Neuronal stem cell (in vitro differentiated cells): ENCODE results near the gene CDC16.

ENCODE experiments used
- DNase-seq: peaks from one replicate; pipeline ENCODE4 v3.0.0-alpha.2; 2013; ENCODE audit warnings: low spot score
- H2AFZ ChIP-seq: one replicate; pipeline ENCODE4 v1.6.1; 2013; ENCODE audit warnings: mild to moderate bottlenecking, low read length, inconsistent platforms
- H2AK5ac ChIP-seq: 2 replicates; pipeline ENCODE4 v1.6.1; 2013; ENCODE audit warnings: low read depth, mild to moderate bottlenecking, inconsistent platforms, low read length, moderate library complexity, mixed read lengths
- H2BK120ac ChIP-seq: 2 replicates; pipeline ENCODE4 v1.6.1; 2013; ENCODE audit warnings: low read depth, mild to moderate bottlenecking, inconsistent platforms, low read length, moderate library complexity, mixed read lengths
- H2BK12ac ChIP-seq: one replicate; pipeline ENCODE4 v1.6.1; 2013; ENCODE audit warnings: low read length, inconsistent platforms
- H2BK15ac ChIP-seq: 2 replicates; pipeline ENCODE4 v1.6.1; 2013; ENCODE audit warnings: mild to moderate bottlenecking, low read length, inconsistent platforms, mixed read lengths
- H2BK5ac ChIP-seq: one replicate; pipeline ENCODE4 v1.6.1; 2013; ENCODE audit warnings: inconsistent platforms, mild to moderate bottlenecking, low read length, moderate library complexity
- H3K14ac ChIP-seq: one replicate; pipeline ENCODE4 v1.6.1; 2013; ENCODE audit warnings: low read length, inconsistent platforms
- H3K18ac ChIP-seq: 2 replicates; pipeline ENCODE4 v1.6.1; 2013; ENCODE audit warnings: low read length, inconsistent platforms
- H3K23ac ChIP-seq: 2 replicates; pipeline ENCODE4 v1.6.1; 2013; ENCODE audit warnings: low read depth, mild to moderate bottlenecking, mixed read lengths, low read length, inconsistent platforms; ENCODE audit not compliant: poor library complexity
- H3K27ac ChIP-seq: replicated peaks from 3 replicates; pipeline ENCODE4 v1.5.1; 2013; ENCODE audit warnings: low read length, inconsistent platforms
- H3K27me3 ChIP-seq, 3 experiments: 2 replicates each; pipeline ENCODE4 v1.6.1; 2013; ENCODE audit warnings: low read length in 3 of 3, mild to moderate bottlenecking in 2 of 3, inconsistent platforms in 1 of 3, low read depth in 1 of 3, mixed read lengths in 1 of 3, moderate library complexity in 1 of 3; ENCODE audit not compliant: control insufficient read depth in 3 of 3, insufficient read depth in 3 of 3
- H3K36me3 ChIP-seq, 2 donors: replicated peaks in 1 of 2; 2 replicates each; pipeline ENCODE4 v1.6.1; 2013; ENCODE audit warnings: low read length in 2 of 2; ENCODE audit not compliant: control insufficient read depth in 2 of 2, insufficient read depth in 2 of 2
- H3K4ac ChIP-seq: 2 replicates; pipeline ENCODE4 v1.6.1; 2013; ENCODE audit warnings: inconsistent platforms, mild to moderate bottlenecking, low read length, moderate library complexity
- H3K4me1 ChIP-seq, 2 donors: 1 replicate in 1 of 2; 2 replicates in 1 of 2; pipeline ENCODE4 v1.6.1; 2013; ENCODE audit warnings: low read length in 2 of 2, low read depth in 1 of 2; ENCODE audit not compliant: control insufficient read depth in 2 of 2, insufficient read depth in 1 of 2
- H3K4me2 ChIP-seq: one replicate; pipeline ENCODE4 v1.6.1; 2013; ENCODE audit warnings: mild to moderate bottlenecking, low read length, inconsistent platforms; ENCODE audit not compliant: insufficient read depth, poor library complexity, severe bottlenecking
- H3K4me3 ChIP-seq, 2 donors: 2 replicates each; pipeline ENCODE4 v1.5.1; 2013; ENCODE audit warnings: low read length in 2 of 2, mild to moderate bottlenecking in 2 of 2, inconsistent platforms in 1 of 2, moderate library complexity in 1 of 2
- H3K79me1 ChIP-seq: one replicate; pipeline ENCODE4 v1.6.1; 2013; ENCODE audit warnings: low read depth, mild to moderate bottlenecking, inconsistent platforms, low read length, moderate library complexity
- H3K9ac ChIP-seq: one replicate; pipeline ENCODE4 v1.6.1; 2013; ENCODE audit warnings: mild to moderate bottlenecking, low read depth, low read length, inconsistent platforms; ENCODE audit not compliant: poor library complexity
- H3K9me3 ChIP-seq, 2 donors: replicated peaks in 1 of 2; 2 replicates each; pipeline versions ENCODE3 to v1.6.1; 2013; ENCODE audit warnings: low read length in 2 of 2, mild to moderate bottlenecking in 2 of 2, inconsistent platforms in 1 of 2, low read depth in 1 of 2, mixed read lengths in 1 of 2, moderate library complexity in 1 of 2; ENCODE audit not compliant: control insufficient read depth in 2 of 2, insufficient read depth in 1 of 2
- H4K8ac ChIP-seq: one replicate; pipeline ENCODE4 v1.6.1; 2013; ENCODE audit warnings: low read depth, mild to moderate bottlenecking, inconsistent platforms, low read length, moderate library complexity
- H4K91ac ChIP-seq: one replicate; pipeline ENCODE4 v1.6.1; 2013; ENCODE audit warnings: low read length, low read depth, mild to moderate bottlenecking, inconsistent platforms; ENCODE audit not compliant: poor library complexity
- WGBS, 2 donors: extraction: QIAGEN DNeasy Blood & Tissue Kit; methylation state at CpG; one replicate each; pipeline ENCODE4 v1.1.7; 2013; ENCODE audit warnings: missing lambda C conversion rate in 2 of 2, mixed read lengths in 1 of 2; ENCODE audit not compliant: insufficient read length in 2 of 2, insufficient replicate concordance in 1 of 2; ENCODE audit errors: extremely low coverage in 2 of 2; 5-methylcytosine and 5-hydroxymethylcytosine counted together

The CDC16 gene

DNA sequence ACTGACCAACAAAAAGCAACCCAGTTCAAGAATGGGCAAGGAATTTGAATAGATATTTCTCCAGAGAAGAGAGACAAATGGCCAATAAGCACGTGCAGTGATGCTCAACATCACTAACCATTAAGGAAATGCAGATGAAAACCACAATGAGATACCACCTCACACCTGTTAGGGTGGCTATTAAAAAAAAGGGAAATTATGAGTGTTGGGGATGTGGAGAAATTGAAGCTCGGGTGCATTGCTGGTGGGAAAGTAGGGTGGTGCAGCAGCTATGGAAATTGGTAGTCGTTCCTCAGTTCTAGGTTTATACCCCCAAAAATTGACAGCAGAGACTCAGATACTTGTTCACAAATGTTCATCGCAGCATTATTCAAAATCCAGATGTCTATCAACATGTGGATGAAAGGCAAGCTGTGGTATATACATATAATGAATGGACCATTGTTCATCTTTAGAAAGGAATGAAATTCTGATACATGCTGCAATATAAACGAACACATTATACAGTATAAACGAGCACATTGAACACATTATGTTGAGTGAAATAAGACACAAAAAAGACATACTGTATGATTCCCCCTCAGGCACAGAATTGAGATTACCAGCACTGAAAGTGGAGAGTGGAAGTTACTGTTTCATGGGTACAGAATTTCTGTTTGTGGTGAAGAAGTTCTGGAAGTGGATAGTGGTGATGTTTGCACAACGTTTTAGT lies 80.5 kb downstream of the CDC16 start:
- Histone ChIP-seq H3K9me3 (peaks cover 0 to 13% of the 10 kb centered on the region in 2 donors), H3K18ac (no peak overlapping the region), H3K4me1 (peaks cover 0 to 18% of the 10 kb centered on the region in 2 donors), H3K14ac (no peak overlapping the region), H2BK12ac (no peak overlapping the region), H3K4me3 (peak overlapping the region; percentile 79 to 97), H3K27me3 (no peaks in the 10 kb centered on the region), H3K4me2 (peak overlapping the region; percentile 65), H3K27ac (no peak overlapping the region), H2AK5ac (no peak overlapping the region), H3K79me1 (peaks cover 8% of the 10 kb centered on the region), H2BK120ac (no peak overlapping the region), H2BK5ac (no peak overlapping the region), H3K23ac (no peak overlapping the region), H3K4ac (no peak overlapping the region), H4K91ac (no peak overlapping the region), H3K9ac (no peak overlapping the region), H2AFZ (peak overlapping the region; percentile 93), H2BK15ac (no peak overlapping the region), H3K36me3 (peaks cover 9 to 51% of the 10 kb centered on the region in 2 donors), H4K8ac (no peak overlapping the region)
- WGBS, 2 donors, result no CpG with 5 or more reads among the region's 7 CpGs
- DNase-seq, result no peak

DNA sequence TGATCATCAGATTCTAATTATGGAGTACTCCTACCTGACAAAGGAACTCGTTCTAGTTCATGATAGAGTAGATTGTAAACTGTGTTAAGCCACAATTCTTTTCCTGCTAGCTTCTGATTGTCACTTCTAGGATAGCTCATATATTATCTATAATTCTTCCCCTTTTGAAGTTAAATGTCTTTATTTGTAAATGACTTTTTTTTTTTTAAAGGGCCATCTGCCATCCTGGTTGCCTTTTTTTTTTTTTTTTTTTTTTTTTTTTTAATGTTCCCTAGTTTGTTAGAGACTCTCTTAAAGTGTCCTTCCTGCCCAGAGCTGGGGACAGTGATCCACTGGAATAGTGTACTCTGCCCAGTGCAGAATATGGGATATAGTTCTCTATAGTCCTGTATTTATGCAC lies 83.9 kb downstream of the CDC16 start:
- Histone ChIP-seq H3K27me3 (no peaks in the 10 kb centered on the region), H3K4ac (no peak overlapping the region), H3K9me3 (peaks cover 0 to 36% of the 10 kb centered on the region in 2 donors), H3K4me1 (peaks cover 0 to 10% of the 10 kb centered on the region in 2 donors), H3K18ac (no peak overlapping the region), H2AFZ (no peak overlapping the region), H2BK12ac (no peak overlapping the region), H2BK120ac (no peak overlapping the region), H4K91ac (no peak overlapping the region), H4K8ac (no peak overlapping the region), H3K4me2 (no peak overlapping the region), H3K9ac (no peak overlapping the region), H3K79me1 (peaks cover 8% of the 10 kb centered on the region), H2AK5ac (no peak overlapping the region), H3K27ac (no peak overlapping the region), H3K23ac (no peak overlapping the region), H2BK5ac (no peak overlapping the region), H3K14ac (no peak overlapping the region), H3K36me3 (peaks cover 13 to 83% of the 10 kb centered on the region in 2 donors), H2BK15ac (no peak overlapping the region), H3K4me3 (no peak overlapping the region)
- no peak for DNase-seq
- no CpG with 5 or more reads among the region's 1 CpG for WGBS, 2 donors

GRCh38 chr13:114319441-114319913 lies 84.8 kb downstream of the CDC16 start:
- H4K91ac ChIP-seq, result no peak overlapping the region
- no peak overlapping the region for H2AFZ ChIP-seq
- peaks cover 8% of the 10 kb centered on the region for H3K79me1 ChIP-seq
- peaks cover 0 to 10% of the 10 kb centered on the region in 2 donors for H3K4me1 ChIP-seq
- no peak overlapping the region for H3K9ac ChIP-seq
- no peak overlapping the region for H2BK5ac ChIP-seq
- no peak overlapping the region for H3K4ac ChIP-seq
- no peak overlapping the region for H3K14ac ChIP-seq
- WGBS, 2 donors, result no CpG with 5 or more reads among the region's 3 CpGs
- no peak for DNase-seq
- no peak overlapping the region for H2AK5ac ChIP-seq
- no peak overlapping the region for H2BK12ac ChIP-seq
- H3K4me2 ChIP-seq, result no peak overlapping the region
- no peaks in the 10 kb centered on the region for H3K27me3 ChIP-seq
- no peak overlapping the region for H3K18ac ChIP-seq
- H2BK120ac ChIP-seq, result no peak overlapping the region
- no peak overlapping the region for H3K23ac ChIP-seq
- no peak overlapping the region for H4K8ac ChIP-seq
- no peak overlapping the region for H3K27ac ChIP-seq
- peaks cover 0 to 44% of the 10 kb centered on the region in 2 donors for H3K9me3 ChIP-seq
- H3K36me3 ChIP-seq, result peaks cover 21 to 91% of the 10 kb centered on the region in 2 donors
- H2BK15ac ChIP-seq, result no peak overlapping the region
- no peak overlapping the region for H3K4me3 ChIP-seq

- Histone ChIP-seq H2BK12ac (no peak overlapping the region), H2BK5ac (no peak overlapping the region), H3K79me1 (peaks cover 8% of the 10 kb centered on the region), H3K23ac (no peak overlapping the region), H3K9ac (no peak overlapping the region), H3K4ac (no peak overlapping the region), H2BK120ac (no peak overlapping the region), H3K9me3 (peaks cover 0 to 46% of the 10 kb centered on the region in 2 donors), H4K91ac (no peak overlapping the region), H4K8ac (no peak overlapping the region), H3K4me1 (peaks cover 0 to 10% of the 10 kb centered on the region in 2 donors), H3K27me3 (no peaks in the 10 kb centered on the region), H3K18ac (no peak overlapping the region), H3K14ac (no peak overlapping the region), H2AFZ (no peak overlapping the region), H3K27ac (no peak overlapping the region), H3K36me3 (peaks cover 26 to 97% of the 10 kb centered on the region in 2 donors), H3K4me2 (no peak overlapping the region), H3K4me3 (no peak overlapping the region), H2BK15ac (no peak overlapping the region), H2AK5ac (no peak overlapping the region)
- DNase-seq, result no peak
These were observed 85.4 kb downstream of the CDC16 start for GRCh38 chr13:114320065-114320464.
